AG10803 (cell line): Measurements from ENCODE around the gene FARP2.
A peak's percentile ranks its signal among the peaks of the same experiment; 100 is the strongest.

Experiments used
- DNase-seq: peaks from one replicate; pipeline ENCODE4 v3.0.0; 2010; ENCODE audit warnings: low read depth
- H3K4me3 ChIP-seq: 2 replicates; pipeline ENCODE4 v1.5.1; 2011; ENCODE audit warnings: mild to moderate bottlenecking, low read length, control low read depth
- TF ChIP-seq, protein P1 (sequence below): conservative IDR thresholded peaks from 2 replicates; pipeline ENCODE4 v1.5.1; 2011; ENCODE audit warnings: mild to moderate bottlenecking, low read length, control low read depth, inconsistent platforms

Gene FARP2

DNA sequence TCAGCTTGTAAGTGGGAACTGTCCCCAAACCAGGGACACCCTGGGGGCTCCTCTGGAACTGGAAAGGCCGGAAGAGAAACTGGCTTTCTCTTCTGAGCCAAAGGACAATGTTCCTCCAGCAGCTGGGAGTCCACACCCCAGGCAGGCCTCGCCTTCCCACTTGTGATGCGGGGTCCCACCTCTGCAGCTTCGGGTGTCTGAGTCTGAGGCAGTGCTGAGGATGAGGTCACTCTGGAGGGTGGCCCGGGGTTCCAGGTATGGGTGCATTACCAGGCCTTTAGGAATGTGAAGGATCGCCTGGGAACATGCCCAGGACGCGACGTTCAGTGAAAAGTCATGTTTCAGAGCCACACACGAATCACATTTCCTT, 184.3 kb downstream of the FARP2 start:
- DNase-seq, result no peak
- no peak overlapping the region; the same call in 1 of the 2 replicates for H3K4me3 ChIP-seq
- TF ChIP-seq, protein P1, sequence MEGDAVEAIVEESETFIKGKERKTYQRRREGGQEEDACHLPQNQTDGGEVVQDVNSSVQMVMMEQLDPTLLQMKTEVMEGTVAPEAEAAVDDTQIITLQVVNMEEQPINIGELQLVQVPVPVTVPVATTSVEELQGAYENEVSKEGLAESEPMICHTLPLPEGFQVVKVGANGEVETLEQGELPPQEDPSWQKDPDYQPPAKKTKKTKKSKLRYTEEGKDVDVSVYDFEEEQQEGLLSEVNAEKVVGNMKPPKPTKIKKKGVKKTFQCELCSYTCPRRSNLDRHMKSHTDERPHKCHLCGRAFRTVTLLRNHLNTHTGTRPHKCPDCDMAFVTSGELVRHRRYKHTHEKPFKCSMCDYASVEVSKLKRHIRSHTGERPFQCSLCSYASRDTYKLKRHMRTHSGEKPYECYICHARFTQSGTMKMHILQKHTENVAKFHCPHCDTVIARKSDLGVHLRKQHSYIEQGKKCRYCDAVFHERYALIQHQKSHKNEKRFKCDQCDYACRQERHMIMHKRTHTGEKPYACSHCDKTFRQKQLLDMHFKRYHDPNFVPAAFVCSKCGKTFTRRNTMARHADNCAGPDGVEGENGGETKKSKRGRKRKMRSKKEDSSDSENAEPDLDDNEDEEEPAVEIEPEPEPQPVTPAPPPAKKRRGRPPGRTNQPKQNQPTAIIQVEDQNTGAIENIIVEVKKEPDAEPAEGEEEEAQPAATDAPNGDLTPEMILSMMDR, result no peak

DNA sequence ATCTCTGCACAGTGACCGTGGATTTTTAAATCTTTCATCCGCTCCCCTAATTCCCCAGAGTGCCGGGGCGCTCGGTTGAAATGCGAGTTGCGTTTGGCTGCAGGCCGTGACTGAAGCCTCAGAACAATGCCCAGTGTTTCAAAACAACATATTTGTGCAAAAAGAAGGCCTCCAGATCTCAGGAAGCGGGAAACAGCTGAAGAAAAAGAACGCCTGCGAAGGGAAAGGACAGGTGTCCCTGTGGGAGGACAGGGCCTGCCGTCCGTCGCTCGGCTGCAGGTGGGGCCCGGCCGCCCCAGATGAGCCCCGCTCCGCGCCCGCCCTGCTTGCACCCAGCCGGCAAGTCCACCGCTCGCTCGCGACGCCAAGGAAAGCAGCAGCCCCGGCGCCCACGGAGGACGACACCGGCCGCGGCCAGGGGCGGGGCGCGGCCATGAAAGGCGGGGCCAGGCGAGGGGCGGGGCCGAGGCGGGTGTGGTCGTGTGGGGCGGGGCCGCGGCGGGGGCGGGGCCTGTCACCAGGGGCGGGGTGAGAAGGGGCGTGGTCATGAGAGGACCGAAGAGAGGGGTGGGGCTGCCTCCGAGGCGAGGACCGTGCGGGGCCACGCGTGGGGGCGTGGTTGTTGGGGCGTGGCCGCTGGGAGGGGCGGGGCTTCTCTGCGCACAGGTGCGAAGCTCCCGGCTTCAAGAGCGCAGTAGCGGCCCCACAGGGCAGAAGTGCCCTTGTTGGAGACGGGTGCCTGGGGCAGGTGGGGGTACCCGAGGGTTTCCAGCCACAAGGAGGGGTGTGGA, 184.9 kb downstream of the FARP2 start:
- H3K4me3 ChIP-seq, result peak overlapping the region; percentile 41
- TF ChIP-seq, protein P1, result no peak
- peak; percentile 43 for DNase-seq

DNA sequence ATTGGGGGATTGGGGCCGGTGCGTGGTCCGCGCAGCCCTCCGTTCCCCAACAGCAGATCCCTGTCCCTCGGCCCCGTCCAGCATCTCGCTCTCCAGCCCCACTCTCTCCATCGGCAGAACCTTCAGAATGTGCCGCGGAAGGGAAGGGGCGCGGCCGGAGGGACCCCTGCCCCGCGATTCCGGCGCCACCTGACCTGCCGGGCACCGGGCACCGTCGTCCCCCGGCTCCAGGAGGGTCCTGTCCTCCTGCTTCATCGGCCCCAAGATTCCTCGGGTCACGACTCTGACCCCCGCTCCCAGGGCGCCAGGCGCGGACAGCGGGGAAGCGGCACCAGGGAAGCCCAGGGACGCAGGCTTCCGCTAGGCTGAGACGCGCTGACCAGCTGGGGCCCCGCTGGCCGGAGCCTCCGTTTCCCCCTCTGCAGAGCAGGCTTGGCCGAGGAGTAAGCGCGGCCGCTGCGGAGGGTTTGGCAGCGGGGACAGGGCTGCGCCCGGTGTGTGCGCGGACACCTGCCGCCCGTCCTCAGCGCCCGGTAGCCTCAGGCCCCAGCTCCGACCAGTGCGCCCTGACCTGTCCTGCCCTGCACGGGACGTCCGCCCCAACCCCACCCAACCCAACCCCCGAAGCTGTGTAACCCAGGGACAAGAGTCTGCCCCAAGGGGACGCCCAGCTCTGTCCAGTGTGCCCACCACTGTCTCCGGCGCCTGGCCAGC, 185.6 kb downstream of the FARP2 start:
- H3K4me3 ChIP-seq, result peak overlapping the region; percentile 36
- DNase-seq, result no peak
- TF ChIP-seq, protein P1, result no peak

DNA sequence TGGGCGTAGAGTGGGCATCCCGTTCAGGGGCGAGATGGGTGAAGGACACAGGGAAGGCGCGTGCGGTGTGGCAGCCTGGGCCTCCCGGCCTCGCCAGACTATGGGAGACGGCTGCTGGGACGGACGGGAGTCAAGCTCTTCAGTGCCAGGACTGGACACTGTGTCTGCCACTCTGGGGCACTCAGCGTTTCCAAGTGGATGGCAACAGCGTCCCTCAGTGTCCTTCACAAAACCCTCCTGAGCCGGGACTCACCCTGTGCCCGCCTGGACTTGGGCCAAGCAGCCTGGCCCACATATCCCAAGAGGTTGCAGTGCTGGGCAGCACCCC, 186.2 kb downstream of the FARP2 start:
- DNase-seq, result no peak
- H3K4me3 ChIP-seq, result no peak overlapping the region
- TF ChIP-seq, protein P1, result no peak
